NCI-H1105 treated with DMSO at 0.1 percent for 48 hours (cell line): ENCODE measurements around the gene UPP2.
A peak's percentile ranks its signal among the peaks of the same experiment; 100 is the strongest.

ENCODE experiments used
- DNase-seq: peaks from one replicate; lab custom pipeline; 2025; lab: John Stamatoyannopoulos, UW

UPP2 gene

GRCh38 chr2:158142165-158142564, 40.5 kb downstream of the UPP2 start:
- DNase-seq = no peak

- DNase-seq = no peak
Measured at GRCh38 chr2:158142568-158143332, 41.1 kb downstream of the UPP2 start.

GRCh38 chr2:158143703-158144360, 42.2 kb downstream of the UPP2 start:
- no peak for DNase-seq

GRCh38 chr2:158144914-158145625, 43.4 kb downstream of the UPP2 start:
- no peak for DNase-seq

GRCh38 chr2:158153270-158154015, 51.8 kb downstream of the UPP2 start:
- no peak for DNase-seq

GRCh38 chr2:158154596-158154995, 52.9 kb downstream of the UPP2 start:
- DNase-seq = no peak

GRCh38 chr2:158172719-158173118, 71.0 kb downstream of the UPP2 start:
- no peak for DNase-seq

GRCh38 chr2:158174495-158174894, 72.8 kb downstream of the UPP2 start:
- DNase-seq = no peak

GRCh38 chr2:158174956-158175355, 73.3 kb downstream of the UPP2 start:
- no peak for DNase-seq

- no peak for DNase-seq
Measured at GRCh38 chr2:158178646-158179045, 77.0 kb downstream of the UPP2 start.

GRCh38 chr2:158179660-158180059, 78.0 kb downstream of the UPP2 start:
- peak; percentile 25 for DNase-seq

GRCh38 chr2:158181171-158181570, 79.5 kb downstream of the UPP2 start:
- DNase-seq = no peak

GRCh38 chr2:158182676-158183295, 81.1 kb downstream of the UPP2 start:
- no peak for DNase-seq

GRCh38 chr2:158184001-158184400, 82.3 kb downstream of the UPP2 start:
- no peak for DNase-seq

GRCh38 chr2:158184556-158185343, 83.1 kb downstream of the UPP2 start:
- DNase-seq = no peak
